Suprapubic skin (tissue), 3 donors: ENCODE measurements around the gene ATP2C2.

Experiments used
- EP300 ChIP-seq: sonication (generic); formaldehyde crosslinking; IDR thresholded peaks from one replicate; pipeline ENCODE4 v1.6.1; 2017; ENCODE audit warnings: antibody characterized with exemption
- POLR2A ChIP-seq, 2 donors: fragments of 450-650 bp; IDR thresholded peaks; one replicate each; pipeline ENCODE4 v1.6.1; 2017; ENCODE audit warnings: antibody characterized with exemption in 2 of 2, mild to moderate bottlenecking in 2 of 2, moderate library complexity in 2 of 2
- TF ChIP-seq, protein P1 (sequence below), 2 donors: fragments of 200-600 bp in 1 of 2; fragments of 450-650 bp in 1 of 2; sonication (generic) in 1 of 2; IDR thresholded peaks; one replicate each; pipeline ENCODE4 v1.5.1; 2016 to 2019; ENCODE audit warnings: antibody characterized with exemption in 2 of 2, mild to moderate bottlenecking in 1 of 2, moderate library complexity in 1 of 2

DNA sequence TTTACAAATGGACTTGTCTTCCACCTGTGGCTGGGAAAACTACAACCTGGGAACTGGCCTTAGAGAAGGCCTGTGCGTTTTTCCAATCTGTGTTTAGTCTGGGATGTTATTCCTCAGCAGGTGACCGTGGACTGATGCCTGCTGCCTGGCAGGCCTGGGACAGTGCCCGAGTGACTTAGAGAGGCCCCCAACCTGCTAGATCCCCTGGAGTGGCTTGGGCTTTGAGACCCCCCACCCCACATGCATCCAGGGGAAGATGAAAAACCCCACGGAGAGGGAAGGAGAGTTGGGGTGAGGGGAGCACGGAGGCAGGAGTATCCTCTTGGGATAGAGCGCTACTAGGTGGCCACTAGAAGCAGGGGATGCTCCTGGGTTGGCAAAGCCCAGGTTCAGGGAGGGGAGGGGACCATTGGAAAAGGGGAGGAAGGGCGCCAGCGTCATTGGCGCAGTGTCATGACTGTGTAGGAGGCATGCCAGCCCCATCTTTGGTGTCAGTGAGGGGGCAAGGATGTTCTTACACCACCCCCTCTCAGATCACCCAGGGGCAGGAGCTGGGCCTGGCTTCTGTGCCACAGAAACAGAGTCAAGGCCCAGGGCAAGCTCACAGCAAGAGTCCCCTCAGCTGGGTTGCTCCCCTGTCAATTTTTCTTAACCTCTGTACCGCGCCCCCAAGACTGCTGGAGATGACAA lies 82.0 kb downstream of the ATP2C2 start:
- TF ChIP-seq, protein P1, sequence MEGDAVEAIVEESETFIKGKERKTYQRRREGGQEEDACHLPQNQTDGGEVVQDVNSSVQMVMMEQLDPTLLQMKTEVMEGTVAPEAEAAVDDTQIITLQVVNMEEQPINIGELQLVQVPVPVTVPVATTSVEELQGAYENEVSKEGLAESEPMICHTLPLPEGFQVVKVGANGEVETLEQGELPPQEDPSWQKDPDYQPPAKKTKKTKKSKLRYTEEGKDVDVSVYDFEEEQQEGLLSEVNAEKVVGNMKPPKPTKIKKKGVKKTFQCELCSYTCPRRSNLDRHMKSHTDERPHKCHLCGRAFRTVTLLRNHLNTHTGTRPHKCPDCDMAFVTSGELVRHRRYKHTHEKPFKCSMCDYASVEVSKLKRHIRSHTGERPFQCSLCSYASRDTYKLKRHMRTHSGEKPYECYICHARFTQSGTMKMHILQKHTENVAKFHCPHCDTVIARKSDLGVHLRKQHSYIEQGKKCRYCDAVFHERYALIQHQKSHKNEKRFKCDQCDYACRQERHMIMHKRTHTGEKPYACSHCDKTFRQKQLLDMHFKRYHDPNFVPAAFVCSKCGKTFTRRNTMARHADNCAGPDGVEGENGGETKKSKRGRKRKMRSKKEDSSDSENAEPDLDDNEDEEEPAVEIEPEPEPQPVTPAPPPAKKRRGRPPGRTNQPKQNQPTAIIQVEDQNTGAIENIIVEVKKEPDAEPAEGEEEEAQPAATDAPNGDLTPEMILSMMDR (IDR thresholded peaks at IDR 0.05) = no peak
- TF ChIP-seq POLR2A (IDR thresholded peaks at IDR 0.05) (no peak), EP300 (no peak)
